NCI-H69 (cell line): Measurements from ENCODE around the gene UBE3B.
"Not testable (repeated sequence)": the region's sequence is repeated elsewhere in the genome, so short reads cannot be mapped to it uniquely, and the experiment has no call there.

ENCODE experiments used
- DNase-seq: peaks from one replicate; lab custom pipeline; 2025; lab: John Stamatoyannopoulos, UW

UBE3B gene

GRCh38 chr12:109450980-109451379 is 26.5 kb upstream of the UBE3B start:
- no peak for DNase-seq

- no peak for DNase-seq
These were observed 26.0 kb upstream of the UBE3B start for GRCh38 chr12:109451400-109451799.

GRCh38 chr12:109452489-109452888 is 24.9 kb upstream of the UBE3B start:
- DNase-seq, result no peak

- DNase-seq, result no peak
These were observed 21.7 kb upstream of the UBE3B start for GRCh38 chr12:109455706-109456105.

GRCh38 chr12:109458086-109458485 is 19.3 kb upstream of the UBE3B start:
- no peak for DNase-seq

- no peak for DNase-seq
These were observed 18.6 kb upstream of the UBE3B start for GRCh38 chr12:109458771-109459208.

GRCh38 chr12:109459247-109459646 is 18.2 kb upstream of the UBE3B start:
- DNase-seq, result no peak

- DNase-seq, result no peak
These were observed 16.9 kb upstream of the UBE3B start for GRCh38 chr12:109460538-109460937.

- no peak for DNase-seq
These were observed 16.2 kb upstream of the UBE3B start for GRCh38 chr12:109461049-109461845.

- DNase-seq, result peak; percentile 57
These were observed 15.3 kb upstream of the UBE3B start for GRCh38 chr12:109461846-109462756.

- DNase-seq, result peak; percentile 12
These were observed 14.4 kb upstream of the UBE3B start for GRCh38 chr12:109462868-109463692.

GRCh38 chr12:109463756-109464155 is 13.7 kb upstream of the UBE3B start:
- DNase-seq, result no peak

GRCh38 chr12:109464642-109465351 is 12.6 kb upstream of the UBE3B start:
- no peak for DNase-seq

- no peak for DNase-seq
These were observed 11.1 kb upstream of the UBE3B start for GRCh38 chr12:109466305-109466704.

- no peak for DNase-seq
These were observed 10.6 kb upstream of the UBE3B start for GRCh38 chr12:109466821-109467220.

GRCh38 chr12:109467978-109468676 is 9.3 kb upstream of the UBE3B start:
- DNase-seq, result no peak

- DNase-seq, result no peak
These were observed 7.9 kb upstream of the UBE3B start for GRCh38 chr12:109469517-109469916.

- DNase-seq, result no peak
These were observed 4.4 kb upstream of the UBE3B start for GRCh38 chr12:109473006-109473405.

GRCh38 chr12:109473526-109474270 is 3.7 kb upstream of the UBE3B start:
- DNase-seq, result not testable (repeated sequence)

GRCh38 chr12:109475121-109475520 is 2.3 kb upstream of the UBE3B start:
- DNase-seq, result no peak
